ENCODE measurements around the gene LRP11. TPM values are rescaled to one million over a fixed set of nuclear protein-coding genes. Genes with fewer than 3 reads are reported as not detected.

Gene LRP11
- total and polyA plus RNA-seq, 2 experiments from 2014 or later = 50.3 to 108 TPM

GRCh38 chr6:149903938-149904611 is 39.9 kb upstream of the LRP11 start:
- Histone ChIP-seq H3K4me1 (ENCODE audit: insufficient read depth) (no peaks in the 10 kb centered on the region), H4K20me1 (ENCODE audit: insufficient read depth) (no peaks in the 10 kb centered on the region), H3K9ac (no peak overlapping the region), H2AFZ (no peak overlapping the region), H3K9me2 (ENCODE audit: insufficient read depth) (no peaks in the 10 kb centered on the region), H3K27me3 (replicated peaks; ENCODE audit: insufficient read depth) (no peaks in the 10 kb centered on the region), H3F3A (ENCODE audit: insufficient read depth) (no peaks in the 10 kb centered on the region), H3K9me3 (ENCODE audit: low read depth) (no peaks in the 10 kb centered on the region), H3K79me2 (ENCODE audit: insufficient read depth) (no peaks in the 10 kb centered on the region), H3K36me3 (ENCODE audit: low read depth) (no peaks in the 10 kb centered on the region), H3K4me3 (no peak overlapping the region), H3K27ac (no peak overlapping the region), H3K4me2 (ENCODE audit: unreplicated experiment) (no peak overlapping the region)
- in situ Hi-C loops (cut with MboI) = no loop called here
- TF ChIP-seq EZH2 (IDR thresholded peaks at IDR 0.05; ENCODE audit: insufficient read depth, poor library complexity, severe bottlenecking) = no peak
- no peak for TF ChIP-seq EZH2phosphoT487 (IDR thresholded peaks at IDR 0.05; ENCODE audit: insufficient read depth, low read depth)
- 62 to 67% methylated on average over 5 of the region's 5 CpGs for WGBS, 2 experiments (ENCODE audit: low coverage in 1 of 2, low lambda C conversion rate in 2 of 2, missing lambda C conversion rate in 2 of 2)
- DNase-seq = no peak

DNA sequence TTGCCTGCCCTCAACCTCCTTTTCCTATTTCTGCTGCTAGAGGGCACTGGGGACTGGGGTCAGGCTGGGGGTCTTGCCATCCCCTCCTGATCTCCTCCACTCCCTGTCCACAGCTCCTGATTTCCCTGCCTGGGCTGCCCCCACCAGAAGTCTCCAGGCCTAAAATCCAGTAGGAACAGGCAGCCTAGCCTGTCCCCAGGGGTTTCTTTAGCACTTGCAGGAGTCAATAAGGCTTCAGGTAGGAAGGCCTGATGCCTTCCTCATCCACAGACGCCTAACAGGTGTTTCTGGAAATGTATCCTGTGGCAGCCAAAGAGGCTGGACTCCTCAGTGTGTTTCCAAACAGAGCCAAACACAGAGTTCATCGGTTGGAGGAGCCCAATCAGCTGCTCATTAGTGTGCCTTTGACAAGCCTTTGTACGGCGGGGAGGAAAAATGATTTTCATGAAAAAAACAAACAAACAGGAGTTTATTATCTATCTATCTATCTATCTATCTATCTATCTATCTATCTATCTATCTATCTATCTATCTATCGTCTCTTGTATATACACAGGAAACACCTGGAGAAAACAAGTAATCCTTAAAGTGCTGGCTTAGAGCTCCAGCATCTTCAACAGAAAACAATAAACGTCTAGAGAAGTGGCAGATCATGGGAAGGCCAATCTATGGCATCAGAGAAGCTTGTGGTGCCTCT is 37.4 kb upstream of the LRP11 start:
- Histone ChIP-seq H3K27ac (no peak overlapping the region), H3K9me3 (ENCODE audit: low read depth) (no peaks in the 10 kb centered on the region), H3K79me2 (ENCODE audit: insufficient read depth) (no peaks in the 10 kb centered on the region), H3K4me1 (ENCODE audit: insufficient read depth) (peaks cover 13% of the 10 kb centered on the region), H3K4me2 (ENCODE audit: unreplicated experiment) (no peak overlapping the region), H3F3A (ENCODE audit: insufficient read depth) (peaks cover 15% of the 10 kb centered on the region), H3K36me3 (ENCODE audit: low read depth) (no peaks in the 10 kb centered on the region), H2AFZ (no peak overlapping the region), H3K9me2 (ENCODE audit: insufficient read depth) (no peaks in the 10 kb centered on the region), H4K20me1 (ENCODE audit: insufficient read depth) (no peaks in the 10 kb centered on the region), H3K9ac (no peak overlapping the region), H3K4me3 (no peak overlapping the region), H3K27me3 (replicated peaks; ENCODE audit: insufficient read depth) (no peaks in the 10 kb centered on the region)
- no peak for TF ChIP-seq EZH2 (IDR thresholded peaks at IDR 0.05; ENCODE audit: insufficient read depth, poor library complexity, severe bottlenecking)
- no peak for DNase-seq
- WGBS, 2 experiments (ENCODE audit: low coverage in 1 of 2, low lambda C conversion rate in 2 of 2, missing lambda C conversion rate in 2 of 2) = 83 to 91% methylated on average over 6 of the region's 6 CpGs
- in situ Hi-C loops (cut with MboI) = no loop called here

DNA sequence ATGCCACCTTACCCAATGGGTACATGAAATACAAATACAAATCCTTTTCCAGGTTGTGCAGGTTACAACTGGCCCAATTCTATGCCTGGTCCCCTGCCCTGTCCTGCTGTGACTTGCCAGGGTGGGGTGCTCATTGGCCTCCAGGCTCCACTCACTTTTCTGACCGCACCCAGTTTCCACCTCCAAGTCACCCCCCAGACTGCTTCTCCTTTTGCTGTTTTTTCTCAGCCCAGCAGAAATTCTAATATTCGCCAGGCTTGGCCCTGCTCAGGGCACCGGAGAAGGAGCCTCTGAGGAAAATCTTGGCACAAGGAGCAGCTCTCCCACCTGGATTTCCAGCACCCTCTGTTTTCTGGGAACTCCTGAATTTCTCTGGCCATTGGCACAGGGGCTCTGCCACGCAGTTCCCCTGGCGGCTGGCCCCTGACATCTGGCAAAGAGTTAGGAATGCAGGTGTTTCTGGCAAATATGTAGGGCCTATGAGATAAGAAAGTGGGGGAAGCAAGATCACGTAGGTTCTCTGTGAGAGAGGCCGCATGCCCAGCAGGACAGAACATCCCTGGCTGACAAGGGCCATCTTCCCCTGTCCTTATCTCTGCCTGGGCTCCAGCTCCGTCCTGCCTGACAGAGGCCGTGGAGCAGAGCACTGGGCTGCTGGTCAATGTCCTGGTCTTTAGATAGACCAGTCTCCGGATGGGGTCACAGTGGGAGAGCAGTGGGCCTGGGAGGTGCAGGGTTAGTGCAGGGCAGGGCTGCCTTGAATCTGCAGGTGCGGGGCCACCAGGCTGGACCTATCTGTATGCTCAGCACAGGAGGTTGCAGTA is 36.7 kb upstream of the LRP11 start:
- Histone ChIP-seq H3K4me1 (ENCODE audit: insufficient read depth) (peaks cover 21% of the 10 kb centered on the region), H3F3A (ENCODE audit: insufficient read depth) (peaks cover 22% of the 10 kb centered on the region), H3K4me3 (no peak overlapping the region), H3K4me2 (ENCODE audit: unreplicated experiment) (no peak overlapping the region), H3K9ac (no peak overlapping the region), H3K27ac (no peak overlapping the region), H2AFZ (no peak overlapping the region), H3K79me2 (ENCODE audit: insufficient read depth) (no peaks in the 10 kb centered on the region), H3K9me2 (ENCODE audit: insufficient read depth) (no peaks in the 10 kb centered on the region), H3K27me3 (replicated peaks; ENCODE audit: insufficient read depth) (no peaks in the 10 kb centered on the region), H3K9me3 (ENCODE audit: low read depth) (no peaks in the 10 kb centered on the region), H4K20me1 (ENCODE audit: insufficient read depth) (no peaks in the 10 kb centered on the region), H3K36me3 (ENCODE audit: low read depth) (no peaks in the 10 kb centered on the region)
- no peak for DNase-seq
- TF ChIP-seq EZH2 (IDR thresholded peaks at IDR 0.05; ENCODE audit: insufficient read depth, poor library complexity, severe bottlenecking) (no peak), EZH2phosphoT487 (IDR thresholded peaks at IDR 0.05; ENCODE audit: insufficient read depth, low read depth) (no peak)
- in situ Hi-C loops (cut with MboI) = no loop called here
- WGBS, 2 experiments (ENCODE audit: low coverage in 1 of 2, low lambda C conversion rate in 2 of 2, missing lambda C conversion rate in 2 of 2) = 92% methylated on average over 11 of the region's 11 CpGs

DNA sequence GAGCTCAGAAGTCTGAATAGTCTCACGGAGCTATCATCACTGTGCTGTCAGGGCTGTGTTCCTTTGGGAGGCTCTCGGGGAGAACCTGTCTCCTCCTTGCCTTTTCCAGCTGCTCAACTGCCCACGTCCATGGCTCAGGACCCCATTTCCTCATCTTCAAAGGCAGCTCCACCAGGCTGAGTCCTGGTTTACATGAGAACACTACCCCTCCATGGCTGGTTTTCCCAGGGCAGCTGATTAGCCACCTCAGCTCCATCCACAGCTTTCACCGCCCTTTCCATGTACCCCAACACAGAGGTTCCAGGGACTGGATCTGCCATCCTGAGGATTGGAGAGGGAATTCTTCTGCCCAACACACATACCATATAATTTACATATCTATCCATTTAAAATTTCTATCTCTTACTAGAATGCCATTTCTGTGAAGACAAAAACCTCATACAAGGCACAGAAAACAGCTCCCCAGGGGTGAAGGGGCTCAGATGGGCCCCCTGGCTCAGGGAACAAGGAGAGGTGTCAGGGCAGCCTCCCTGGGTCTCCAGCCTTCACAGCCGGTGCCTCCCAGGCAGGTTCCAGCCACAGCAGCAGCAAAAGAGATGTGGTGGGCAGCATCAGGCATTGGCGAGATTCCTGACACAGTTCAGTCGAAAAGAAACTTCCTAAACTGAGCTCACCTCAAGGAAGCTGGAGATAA is 35.9 kb upstream of the LRP11 start:
- peaks cover 28% of the 10 kb centered on the region for H3K4me1 ChIP-seq (ENCODE audit: insufficient read depth)
- H4K20me1 ChIP-seq (ENCODE audit: insufficient read depth) = no peaks in the 10 kb centered on the region
- no peaks in the 10 kb centered on the region for H3K27me3 ChIP-seq (replicated peaks; ENCODE audit: insufficient read depth)
- no peaks in the 10 kb centered on the region for H3K9me3 ChIP-seq (ENCODE audit: low read depth)
- WGBS, 2 experiments (ENCODE audit: low coverage in 1 of 2, low lambda C conversion rate in 2 of 2, missing lambda C conversion rate in 2 of 2) = 75% methylated on average over 7 of the region's 7 CpGs
- no peaks in the 10 kb centered on the region for H3K36me3 ChIP-seq (ENCODE audit: low read depth)
- H3K9me2 ChIP-seq (ENCODE audit: insufficient read depth) = no peaks in the 10 kb centered on the region
- no peak for DNase-seq
- no peak overlapping the region for H3K4me3 ChIP-seq
- H3K9ac ChIP-seq = no peak overlapping the region
- TF ChIP-seq EZH2 (IDR thresholded peaks at IDR 0.05; ENCODE audit: insufficient read depth, poor library complexity, severe bottlenecking) (no peak), EZH2phosphoT487 (IDR thresholded peaks at IDR 0.05; ENCODE audit: insufficient read depth, low read depth) (no peak)
- no peak overlapping the region for H3K27ac ChIP-seq
- no peak overlapping the region for H2AFZ ChIP-seq
- in situ Hi-C loops (cut with MboI) = no loop called here
- peaks cover 27% of the 10 kb centered on the region for H3F3A ChIP-seq (ENCODE audit: insufficient read depth)
- H3K79me2 ChIP-seq (ENCODE audit: insufficient read depth) = no peaks in the 10 kb centered on the region
- no peak overlapping the region for H3K4me2 ChIP-seq (ENCODE audit: unreplicated experiment)

Measured in GM23248 (cell line).